HG02759 (cell line): ENCODE data around the gene ZNF428.
A peak's percentile ranks its signal among the peaks of the same experiment; 100 is the strongest.
"Not testable (repeated sequence)": the region's sequence is repeated elsewhere in the genome, so short reads cannot be mapped to it uniquely, and the experiment has no call there.

Experiments
- ATAC-seq: cut with Tn5 transposase; IDR thresholded peaks from one replicate; pipeline ENCODE4 v1.9.1; 2021; ENCODE audit warnings: mild to moderate bottlenecking, moderate library complexity; ENCODE audit not compliant: unreplicated experiment

ZNF428 gene

DNA sequence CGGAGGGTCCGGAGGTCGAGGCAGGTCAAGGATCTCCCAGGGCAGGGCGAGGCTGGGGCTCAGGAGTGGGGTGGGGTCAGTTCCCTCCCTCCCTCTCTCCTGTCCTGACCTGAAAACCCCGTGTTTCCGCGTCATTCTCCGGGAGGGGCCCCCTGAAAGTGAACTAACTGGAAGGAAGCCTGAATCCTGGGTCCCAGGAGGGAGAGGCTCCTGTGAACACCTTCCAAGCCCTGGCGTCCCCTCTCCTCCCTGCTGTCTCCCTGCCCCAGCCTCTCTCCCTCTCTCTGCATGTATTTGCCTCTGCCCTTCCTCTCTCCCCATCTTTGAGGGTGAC lies 21.0 kb upstream of the ZNF428 start:
- no peak for ATAC-seq

- ATAC-seq = no peak
These were observed 20.3 kb upstream of the ZNF428 start, which contains the start of gene CADM4 for GRCh38 chr19:43639519-43640423. Gene CADM4 (minus strand): TSS chr19:43639850. CDS start chr19:43639790, 60 bp downstream.

- no peak for ATAC-seq
These were observed 19.6 kb upstream of the ZNF428 start for GRCh38 chr19:43638995-43639518.

DNA sequence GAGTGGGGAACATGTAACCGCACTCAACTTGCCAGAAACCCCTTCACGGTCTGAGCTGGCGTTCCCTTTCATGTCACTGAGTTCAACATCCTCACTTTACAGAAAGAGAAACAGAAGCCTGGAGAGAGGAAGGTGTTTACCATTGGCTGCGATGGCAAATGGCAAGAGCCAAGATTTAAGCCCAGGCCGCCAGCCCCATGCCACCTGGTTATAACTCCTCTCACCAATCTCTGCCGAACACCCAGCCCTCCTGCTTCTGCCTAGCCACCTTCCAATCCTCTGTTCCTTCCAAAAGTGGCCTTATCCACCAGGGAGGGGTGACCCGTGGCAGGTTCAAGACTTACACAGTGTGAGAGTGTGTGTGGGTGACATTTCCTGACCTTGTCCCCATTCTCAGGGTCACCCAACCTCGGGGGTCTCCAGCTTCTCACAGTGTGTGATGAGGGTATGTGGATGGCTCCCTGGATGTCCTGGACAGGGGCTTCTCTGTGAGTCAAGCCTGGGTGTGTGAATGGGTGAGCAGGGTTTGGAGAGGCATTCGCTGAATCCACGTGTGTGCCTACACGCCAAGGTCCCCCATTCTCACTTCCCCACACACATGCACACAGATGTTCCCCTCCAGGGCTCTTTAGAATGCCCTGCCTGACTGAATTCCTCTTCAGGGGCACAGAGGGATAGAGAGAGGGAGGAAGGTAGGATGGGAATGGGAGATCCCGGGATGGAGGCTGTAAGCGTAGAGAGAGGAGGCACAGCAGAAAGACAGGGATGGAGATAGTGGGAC lies 19.0 kb upstream of the ZNF428 start:
- ATAC-seq = no peak

DNA sequence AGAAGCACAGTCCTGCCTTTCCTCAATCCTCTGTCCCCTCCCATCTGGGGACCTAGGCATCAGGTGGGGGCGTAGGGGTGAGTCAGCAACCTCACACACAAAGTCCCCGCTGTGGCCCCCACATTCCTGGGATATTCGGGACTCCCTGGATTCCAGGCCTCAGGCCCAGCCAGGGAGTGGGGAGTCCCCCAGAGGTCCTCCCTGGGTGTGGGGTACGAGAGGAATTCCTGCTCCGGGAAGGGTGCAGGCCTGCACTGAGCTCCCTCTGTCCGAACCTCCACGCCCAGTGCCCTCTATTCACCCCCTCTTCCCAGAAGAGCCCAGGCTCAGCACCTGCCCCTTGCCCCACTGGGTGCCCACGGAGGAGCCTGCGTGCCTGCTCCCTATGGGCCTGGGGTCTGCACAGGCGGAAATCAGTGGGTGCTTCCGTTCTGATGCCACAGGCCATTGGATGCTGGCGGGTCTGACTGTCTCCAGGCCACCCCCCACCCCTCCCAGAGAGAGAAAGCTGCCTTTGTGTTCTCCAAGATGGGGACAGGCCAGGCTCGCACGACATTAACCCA lies 16.8 kb upstream of the ZNF428 start:
- ATAC-seq = no peak

- not testable (repeated sequence) for ATAC-seq
These were observed 16.1 kb upstream of the ZNF428 start for GRCh38 chr19:43635561-43635940.

DNA sequence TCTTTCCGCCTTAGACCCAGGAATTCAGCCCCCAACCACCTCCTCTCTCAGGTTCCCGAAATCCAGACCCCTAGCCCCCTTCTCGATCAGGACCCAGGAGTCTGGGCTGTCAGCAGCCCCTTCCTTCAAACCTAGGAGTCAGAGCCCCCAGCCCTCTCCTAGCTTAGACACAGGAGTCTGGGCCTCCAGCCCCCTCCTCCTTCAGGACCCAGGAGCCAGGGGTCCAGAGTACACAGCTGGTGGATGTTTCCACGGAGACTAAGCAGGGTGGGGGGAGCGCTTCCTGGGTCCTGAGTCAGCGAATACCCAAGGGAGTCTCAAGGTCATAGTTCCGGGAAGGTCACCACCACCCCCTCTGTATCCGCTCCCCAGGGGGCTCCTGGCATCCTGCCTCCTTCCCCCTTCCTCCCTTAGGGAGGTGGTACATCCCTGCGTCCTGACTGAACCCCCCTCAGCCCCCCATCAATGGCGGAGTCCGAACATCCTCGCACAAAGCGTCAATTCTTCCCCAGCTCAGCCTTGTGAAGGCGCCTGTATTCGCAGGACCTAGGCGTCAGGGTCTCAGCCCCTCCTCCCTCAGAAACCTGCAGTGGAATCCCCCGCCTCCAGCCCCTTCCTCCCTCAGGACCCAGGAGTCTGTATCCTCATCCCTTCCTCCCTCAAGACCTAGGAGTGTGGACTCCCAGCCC lies 15.6 kb upstream of the ZNF428 start:
- ATAC-seq = no peak

DNA sequence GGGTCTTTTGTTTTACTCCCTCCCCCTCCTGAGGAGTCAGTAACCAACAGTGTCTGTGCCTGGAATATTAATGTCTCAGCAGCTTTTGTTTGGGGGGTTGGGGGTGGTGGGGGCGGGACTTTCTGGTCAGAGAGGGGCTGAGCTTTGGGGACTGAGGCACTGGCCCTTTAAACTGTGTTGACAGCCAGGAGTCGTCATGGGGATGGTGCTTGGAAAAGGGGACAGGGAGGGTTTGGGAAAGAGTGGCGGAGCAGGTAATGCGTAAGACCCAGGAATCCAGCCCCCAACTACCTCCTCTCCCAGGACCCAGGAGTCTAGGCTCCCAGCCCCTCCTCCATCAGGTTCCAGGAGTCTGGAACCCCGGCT lies 15.1 kb upstream of the ZNF428 start:
- no peak for ATAC-seq

DNA sequence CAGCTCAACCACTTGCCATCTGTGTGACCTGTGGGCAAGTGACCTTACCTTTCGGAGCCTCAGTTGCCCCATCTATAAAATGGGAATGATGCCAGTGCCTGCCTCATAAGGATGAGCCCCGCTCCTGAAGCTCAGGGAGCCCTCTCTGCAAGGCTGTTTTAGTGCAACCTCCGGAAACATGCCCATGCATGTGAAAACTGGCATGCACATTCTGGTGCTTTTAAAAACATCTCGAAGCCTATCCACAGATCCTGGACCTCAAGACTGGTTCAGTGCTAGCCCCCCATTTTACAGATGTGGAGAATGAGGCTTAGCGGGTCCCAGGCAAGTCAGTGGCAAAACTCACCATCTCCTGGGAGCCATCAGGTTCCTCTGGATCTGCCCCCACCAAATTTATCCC lies 14.6 kb upstream of the ZNF428 start:
- no peak for ATAC-seq

- ATAC-seq = no peak
These were observed 14.1 kb upstream of the ZNF428 start for GRCh38 chr19:43633520-43633919.

DNA sequence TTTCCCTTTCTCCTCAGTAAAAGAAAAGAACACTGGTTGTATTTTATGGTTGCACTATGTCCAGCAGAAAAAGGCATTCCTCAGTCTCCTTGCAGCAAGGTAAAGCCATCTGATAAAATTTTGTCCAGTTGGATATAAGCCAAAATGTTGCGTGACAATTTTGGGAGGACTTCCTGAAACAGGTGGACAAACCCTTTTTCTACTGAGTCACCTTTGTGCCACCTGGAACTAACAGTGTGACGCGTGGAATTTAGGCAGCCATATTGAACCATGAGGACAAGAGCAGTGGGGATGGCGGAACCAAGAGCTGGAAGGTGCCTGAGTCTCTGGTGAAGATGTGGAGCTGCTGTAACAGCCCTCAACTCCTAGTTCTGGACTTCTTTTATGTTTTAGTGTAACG lies 12.1 kb upstream of the ZNF428 start:
- ATAC-seq = no peak

GRCh38 chr19:43628646-43629326 lies 9.4 kb upstream of the ZNF428 start:
- no peak for ATAC-seq

GRCh38 chr19:43626838-43627237 lies 7.4 kb upstream of the ZNF428 start:
- ATAC-seq = no peak

GRCh38 chr19:43625918-43626579 lies 6.6 kb upstream of the ZNF428 start:
- no peak for ATAC-seq

- ATAC-seq = peak; percentile 44
These were observed 5.5 kb upstream of the ZNF428 start for GRCh38 chr19:43624933-43625332.

DNA sequence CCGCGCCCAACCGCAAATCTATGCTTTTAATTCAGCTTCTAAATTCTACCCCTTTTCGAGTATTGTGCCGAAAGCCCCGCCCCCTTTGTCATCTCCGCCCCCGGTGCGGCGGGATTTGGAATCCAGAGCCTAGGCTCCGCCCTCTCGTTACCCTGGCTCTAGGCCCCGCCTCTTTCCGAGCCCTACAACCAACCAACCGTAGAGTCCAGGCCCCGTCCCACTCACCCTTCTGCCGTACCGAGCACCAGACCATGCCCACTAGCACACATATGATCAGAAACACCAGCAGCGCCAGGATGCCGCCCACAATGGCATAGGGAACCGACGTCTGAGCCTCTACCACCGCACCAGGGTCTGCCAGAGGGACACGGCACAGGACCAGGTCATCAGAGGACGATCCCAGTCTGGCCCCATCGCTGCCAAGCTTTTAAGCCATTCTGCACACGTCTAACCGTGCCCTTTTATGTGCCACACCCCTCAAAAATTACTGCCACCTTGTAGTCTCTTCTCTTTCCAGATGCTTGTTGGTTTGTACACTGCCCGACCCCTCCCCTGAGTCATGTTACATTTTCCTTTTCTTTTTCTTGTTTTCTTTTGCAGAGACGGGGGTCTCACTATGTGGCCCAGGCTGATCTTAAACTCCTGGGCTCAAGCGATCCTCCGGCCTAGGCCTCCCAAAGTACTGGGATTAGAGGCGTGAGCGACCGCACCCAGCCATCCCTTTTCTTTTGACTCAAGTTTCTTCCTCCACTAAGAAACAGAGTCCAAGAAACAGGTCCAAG lies 4.7 kb upstream of the ZNF428 start:
- ATAC-seq = no peak

- no peak for ATAC-seq
These were observed 3.5 kb upstream of the ZNF428 start for GRCh38 chr19:43622956-43623355.

- no peak for ATAC-seq
These were observed 2.6 kb upstream of the ZNF428 start for GRCh38 chr19:43622070-43622469.
